GM12873 (cell line): Measurements from ENCODE around the gene TTLL7.

Experiments
- CTCF ChIP-seq: IDR thresholded peaks from 2 replicates; pipeline ENCODE4 v1.5.1; 2012; ENCODE audit warnings: low read depth, mild to moderate bottlenecking, moderate library complexity, low read length, control low read depth; ENCODE audit not compliant: insufficient read depth; ENCODE audit errors: missing control alignments

The TTLL7 gene

GRCh38 chr1:84021822-84022221 is 22.9 kb upstream of the TTLL7 start:
- TF ChIP-seq CTCF = no peak

- TF ChIP-seq CTCF = no peak
Measured at GRCh38 chr1:84020151-84020550, 21.2 kb upstream of the TTLL7 start.

GRCh38 chr1:84019217-84019616 is 20.3 kb upstream of the TTLL7 start:
- TF ChIP-seq CTCF = no peak

- TF ChIP-seq CTCF = no peak
Measured at GRCh38 chr1:84013708-84014107, 14.8 kb upstream of the TTLL7 start.

- no peak for TF ChIP-seq CTCF
Measured at GRCh38 chr1:84012018-84012417, 13.1 kb upstream of the TTLL7 start.

- no peak for TF ChIP-seq CTCF
Measured at GRCh38 chr1:84010136-84010535, 11.2 kb upstream of the TTLL7 start.

GRCh38 chr1:84008631-84009030 is 9.7 kb upstream of the TTLL7 start:
- no peak for TF ChIP-seq CTCF
